ENCODE results near the gene SPEF2. TPM values are rescaled to one million over a fixed set of nuclear protein-coding genes. Genes with fewer than 3 reads are reported as not detected.

SPEF2 gene
- total and polyA plus RNA-seq, 9 of the 15 experiments (the other 6 are each of a cell fraction or from before 2014, with no cell fraction given), result 0.11 to 0.62 (median 0.20) TPM; not detected in 2

- TF ChIP-seq ZNF140 (CRISPR knock-in tag; IDR thresholded peaks at IDR 0.05) (no peak), CEBPZ (IDR thresholded peaks at IDR 0.05; ENCODE audit: borderline replicate concordance, low read depth, low read length) (no peak), ZNF79 (CRISPR knock-in tag; IDR thresholded peaks at IDR 0.05; ENCODE audit: low read depth) (no peak)
These were observed 40.2 kb downstream of the SPEF2 start (continued) for GRCh38 chr5:35657877-35658276.

GRCh38 chr5:35659556-35659955 lies 41.9 kb downstream of the SPEF2 start:
- Histone ChIP-seq H3K4me2 (ENCODE audit: insufficient read depth, low read length) (no peak overlapping the region), H2AFZ (ENCODE audit: low read depth, low read length) (no peak overlapping the region), H3K9ac (ENCODE audit: insufficient read depth in 1 of 2, low read depth in 2 of 2, low read length in 2 of 2) (no peak overlapping the region), H3K4me1 (replicated peaks in 1 of 2; ENCODE audit: control insufficient read depth in 2 of 2, insufficient read depth in 2 of 2, low read length in 2 of 2) (no peaks in the 10 kb centered on the region), H3K27me3 (ENCODE audit: control insufficient read depth in 2 of 2, insufficient read depth in 2 of 2, low read length in 2 of 2) (no peaks in the 10 kb centered on the region), H3K4me3 (no peak overlapping the region), H3K79me2 (ENCODE audit: control insufficient read depth, insufficient read depth, low read length) (no peaks in the 10 kb centered on the region), H4K20me1 (replicated peaks; ENCODE audit: control insufficient read depth, insufficient read depth, low read length) (no peaks in the 10 kb centered on the region), H3K36me3 (ENCODE audit: control insufficient read depth, insufficient read depth, low read length) (no peaks in the 10 kb centered on the region), H3K27ac (ENCODE audit: extremely low read depth, low read depth, low read length) (no peak overlapping the region), H3K9me3 (replicated peaks; ENCODE audit: control insufficient read depth, insufficient read depth, low read depth, low read length) (no peaks in the 10 kb centered on the region; the same call in 1 of the 2 replicates), H3K9me1 (ENCODE audit: control insufficient read depth, insufficient read depth, low read length) (no peaks in the 10 kb centered on the region)
- DNase-seq (ENCODE audit: extremely low read depth in 1 of 4, low spot score in 3 of 4), result no peak
- in situ Hi-C loops (cut with MboI) (no loop called here), intact Hi-C loops (cut with micrococcal nuclease) (no loop called here)
- no peak for FAIRE-seq
- POLR2A ChIA-PET, result no interaction called here
- TF ChIP-seq, protein P1, sequence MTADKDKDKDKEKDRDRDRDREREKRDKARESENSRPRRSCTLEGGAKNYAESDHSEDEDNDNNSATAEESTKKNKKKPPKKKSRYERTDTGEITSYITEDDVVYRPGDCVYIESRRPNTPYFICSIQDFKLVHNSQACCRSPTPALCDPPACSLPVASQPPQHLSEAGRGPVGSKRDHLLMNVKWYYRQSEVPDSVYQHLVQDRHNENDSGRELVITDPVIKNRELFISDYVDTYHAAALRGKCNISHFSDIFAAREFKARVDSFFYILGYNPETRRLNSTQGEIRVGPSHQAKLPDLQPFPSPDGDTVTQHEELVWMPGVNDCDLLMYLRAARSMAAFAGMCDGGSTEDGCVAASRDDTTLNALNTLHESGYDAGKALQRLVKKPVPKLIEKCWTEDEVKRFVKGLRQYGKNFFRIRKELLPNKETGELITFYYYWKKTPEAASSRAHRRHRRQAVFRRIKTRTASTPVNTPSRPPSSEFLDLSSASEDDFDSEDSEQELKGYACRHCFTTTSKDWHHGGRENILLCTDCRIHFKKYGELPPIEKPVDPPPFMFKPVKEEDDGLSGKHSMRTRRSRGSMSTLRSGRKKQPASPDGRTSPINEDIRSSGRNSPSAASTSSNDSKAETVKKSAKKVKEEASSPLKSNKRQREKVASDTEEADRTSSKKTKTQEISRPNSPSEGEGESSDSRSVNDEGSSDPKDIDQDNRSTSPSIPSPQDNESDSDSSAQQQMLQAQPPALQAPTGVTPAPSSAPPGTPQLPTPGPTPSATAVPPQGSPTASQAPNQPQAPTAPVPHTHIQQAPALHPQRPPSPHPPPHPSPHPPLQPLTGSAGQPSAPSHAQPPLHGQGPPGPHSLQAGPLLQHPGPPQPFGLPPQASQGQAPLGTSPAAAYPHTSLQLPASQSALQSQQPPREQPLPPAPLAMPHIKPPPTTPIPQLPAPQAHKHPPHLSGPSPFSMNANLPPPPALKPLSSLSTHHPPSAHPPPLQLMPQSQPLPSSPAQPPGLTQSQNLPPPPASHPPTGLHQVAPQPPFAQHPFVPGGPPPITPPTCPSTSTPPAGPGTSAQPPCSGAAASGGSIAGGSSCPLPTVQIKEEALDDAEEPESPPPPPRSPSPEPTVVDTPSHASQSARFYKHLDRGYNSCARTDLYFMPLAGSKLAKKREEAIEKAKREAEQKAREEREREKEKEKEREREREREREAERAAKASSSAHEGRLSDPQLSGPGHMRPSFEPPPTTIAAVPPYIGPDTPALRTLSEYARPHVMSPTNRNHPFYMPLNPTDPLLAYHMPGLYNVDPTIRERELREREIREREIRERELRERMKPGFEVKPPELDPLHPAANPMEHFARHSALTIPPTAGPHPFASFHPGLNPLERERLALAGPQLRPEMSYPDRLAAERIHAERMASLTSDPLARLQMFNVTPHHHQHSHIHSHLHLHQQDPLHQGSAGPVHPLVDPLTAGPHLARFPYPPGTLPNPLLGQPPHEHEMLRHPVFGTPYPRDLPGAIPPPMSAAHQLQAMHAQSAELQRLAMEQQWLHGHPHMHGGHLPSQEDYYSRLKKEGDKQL (CRISPR knock-in tag; IDR thresholded peaks at IDR 0.05; ENCODE audit: borderline replicate concordance), result no peak
- no peak for TF ChIP-seq FOXO4 (CRISPR knock-in tag; IDR thresholded peaks at IDR 0.05)
- no peak for ATAC-seq
- no TSS peak for BruUV-seq (replicated peaks)
- CTCF ChIA-PET (ENCODE audit: low intra/inter-chr PET ratio), result no interaction called here
